ENCODE data around the gene PPFIA4.

Gene PPFIA4

DNA sequence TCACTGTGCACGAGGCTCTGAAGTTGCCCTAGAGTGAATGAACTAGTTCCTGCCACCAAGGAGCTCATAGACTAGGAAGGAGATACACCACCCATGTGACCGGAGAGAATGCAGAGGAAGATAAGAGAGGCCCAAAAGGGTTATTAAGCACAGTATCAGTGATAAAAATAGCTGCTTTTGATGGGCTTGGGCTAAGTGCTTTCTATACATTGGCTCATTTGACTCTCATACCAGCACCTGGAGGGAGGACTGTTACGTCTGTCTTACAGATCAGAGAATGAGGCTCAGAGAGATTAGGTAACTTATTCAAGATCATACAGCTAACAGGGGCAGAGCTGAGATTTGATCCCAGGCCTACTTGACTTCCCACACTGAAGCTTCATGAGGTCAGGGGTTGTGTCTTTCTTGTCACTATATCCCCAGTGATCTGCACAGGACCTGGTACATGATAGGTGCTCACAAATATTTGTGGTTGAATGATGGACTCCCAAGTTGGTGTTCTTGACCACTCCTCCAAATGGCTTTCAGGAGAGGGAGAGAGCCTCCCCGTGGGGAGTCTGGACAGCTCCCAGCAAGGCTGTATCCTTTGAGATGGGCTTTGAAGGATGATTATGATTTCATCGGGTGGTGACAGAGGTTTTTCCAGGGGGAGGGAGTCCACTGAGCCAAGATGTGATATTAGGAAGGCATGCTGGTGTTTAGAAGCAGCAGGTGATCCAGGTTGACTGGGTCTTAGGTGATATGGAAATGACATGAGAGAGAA, 14.4 kb downstream of the PPFIA4 start:
- no peak for DNase-seq (ENCODE audit: low read depth)

DNA sequence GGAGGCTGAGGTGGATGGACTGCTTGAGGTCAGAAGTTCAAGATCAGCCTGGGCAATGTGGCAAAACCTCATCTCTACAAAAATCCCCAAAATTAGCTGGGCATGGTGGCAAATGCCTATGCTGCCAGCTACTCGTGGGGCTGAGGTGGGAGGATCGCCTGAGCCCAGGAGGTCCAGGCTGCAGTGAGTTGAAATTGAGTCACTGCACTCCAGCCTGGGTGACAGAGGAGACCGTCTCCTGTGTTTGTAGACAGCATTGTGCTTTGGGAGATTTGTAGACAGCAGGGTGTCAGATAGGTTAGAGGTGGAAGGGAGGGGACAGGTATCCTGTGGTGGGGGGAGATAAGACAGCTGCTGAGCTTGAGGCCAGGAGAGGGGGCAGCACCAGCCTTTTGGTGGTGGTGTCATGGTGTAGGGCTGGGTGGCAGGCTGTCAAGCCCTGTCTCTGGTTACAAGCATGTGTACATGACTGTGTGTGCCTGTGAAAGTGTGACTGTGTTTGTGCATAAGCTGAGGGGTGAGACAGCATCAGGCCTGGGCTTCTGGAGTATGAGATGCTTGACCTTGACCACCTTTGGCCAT, 15.2 kb downstream of the PPFIA4 start:
- DNase-seq (ENCODE audit: low read depth): no peak

DNA sequence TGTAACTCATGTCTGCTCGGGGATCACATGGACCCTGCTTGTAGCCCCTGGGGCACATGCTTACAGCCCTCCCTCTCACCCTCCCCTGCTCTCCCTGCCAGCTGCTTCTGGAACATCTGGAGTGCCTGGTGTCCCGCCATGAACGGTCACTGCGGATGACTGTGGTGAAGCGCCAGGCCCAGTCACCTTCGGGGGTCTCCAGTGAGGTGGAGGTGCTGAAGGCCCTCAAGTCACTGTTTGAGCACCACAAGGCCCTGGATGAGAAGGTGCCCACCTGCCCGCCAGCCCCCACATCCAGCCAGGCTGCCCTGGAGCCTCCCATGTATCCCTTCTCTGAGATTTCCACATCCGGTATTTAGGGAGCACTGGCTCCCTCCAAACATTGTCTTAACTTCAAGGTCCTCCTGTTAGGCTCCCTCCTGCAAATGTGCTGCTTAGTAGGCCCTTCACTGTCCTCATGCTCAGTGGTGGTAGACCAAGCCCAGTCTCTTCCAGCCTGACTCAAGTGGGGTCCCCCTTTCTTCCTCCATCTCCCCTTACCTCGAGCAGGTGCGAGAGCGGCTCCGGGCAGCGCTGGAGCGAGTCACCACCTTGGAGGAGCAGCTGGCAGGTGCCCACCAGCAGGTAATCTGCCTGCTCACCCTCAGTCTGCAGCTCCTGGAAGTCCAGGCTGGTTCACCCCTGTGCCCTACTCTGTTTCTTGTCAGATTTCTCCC, 17.7 kb downstream of the PPFIA4 start:
- no peak for DNase-seq (ENCODE audit: low read depth)

DNA sequence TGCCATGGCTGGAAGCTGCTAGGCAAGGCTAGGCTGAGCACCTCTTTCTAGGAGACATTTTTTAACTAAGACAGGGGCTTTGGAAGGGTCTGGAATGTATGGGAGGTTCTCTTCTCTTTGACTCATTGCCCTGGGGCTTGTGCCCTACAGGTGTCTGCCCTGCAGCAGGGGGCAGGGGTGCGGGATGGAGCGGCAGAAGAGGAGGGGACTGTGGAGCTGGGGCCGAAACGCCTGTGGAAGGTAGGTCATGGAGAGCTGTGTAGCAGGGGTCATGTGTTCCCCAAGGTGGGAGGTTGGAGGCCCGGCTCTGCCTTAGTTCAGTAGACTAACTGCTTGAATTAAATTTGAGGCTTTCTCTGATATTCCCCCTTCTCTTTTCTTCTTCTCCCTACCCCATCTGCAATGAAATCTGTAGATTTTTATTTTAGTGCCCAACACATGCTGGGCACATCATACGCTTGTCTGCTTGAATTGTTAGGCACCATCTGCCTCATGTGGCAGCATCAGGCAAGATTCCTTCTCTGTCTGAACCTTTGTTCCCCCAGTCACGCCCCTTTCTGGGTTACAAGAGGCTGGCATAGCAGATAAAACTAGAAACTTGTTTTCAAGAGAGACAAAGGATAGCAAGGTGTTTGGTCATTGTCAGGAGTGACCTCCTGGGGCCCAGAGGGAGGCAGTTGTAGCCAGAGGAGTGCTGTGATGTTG, 18.4 kb downstream of the PPFIA4 start:
- DNase-seq (ENCODE audit: low read depth): no peak

DNA sequence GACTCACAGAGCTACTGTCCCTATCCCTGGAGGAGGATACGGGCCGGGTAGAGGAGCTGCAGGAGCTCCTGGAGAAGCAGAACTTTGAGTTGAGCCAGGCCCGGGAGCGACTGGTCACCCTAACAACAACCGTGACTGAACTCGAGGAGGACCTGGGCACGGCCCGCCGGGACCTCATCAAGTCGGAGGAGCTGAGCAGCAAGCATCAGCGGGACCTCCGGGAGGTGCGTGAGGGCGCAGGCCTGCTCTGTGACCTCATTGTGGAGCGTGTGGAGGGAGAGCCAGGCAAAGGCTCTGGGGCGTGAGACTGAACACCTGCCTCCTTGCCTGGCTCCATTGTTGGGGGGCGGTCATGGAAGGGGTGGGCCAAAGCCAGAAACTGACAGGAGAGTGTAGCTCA, 19.0 kb downstream of the PPFIA4 start:
- no peak for DNase-seq (ENCODE audit: low read depth)

DNA sequence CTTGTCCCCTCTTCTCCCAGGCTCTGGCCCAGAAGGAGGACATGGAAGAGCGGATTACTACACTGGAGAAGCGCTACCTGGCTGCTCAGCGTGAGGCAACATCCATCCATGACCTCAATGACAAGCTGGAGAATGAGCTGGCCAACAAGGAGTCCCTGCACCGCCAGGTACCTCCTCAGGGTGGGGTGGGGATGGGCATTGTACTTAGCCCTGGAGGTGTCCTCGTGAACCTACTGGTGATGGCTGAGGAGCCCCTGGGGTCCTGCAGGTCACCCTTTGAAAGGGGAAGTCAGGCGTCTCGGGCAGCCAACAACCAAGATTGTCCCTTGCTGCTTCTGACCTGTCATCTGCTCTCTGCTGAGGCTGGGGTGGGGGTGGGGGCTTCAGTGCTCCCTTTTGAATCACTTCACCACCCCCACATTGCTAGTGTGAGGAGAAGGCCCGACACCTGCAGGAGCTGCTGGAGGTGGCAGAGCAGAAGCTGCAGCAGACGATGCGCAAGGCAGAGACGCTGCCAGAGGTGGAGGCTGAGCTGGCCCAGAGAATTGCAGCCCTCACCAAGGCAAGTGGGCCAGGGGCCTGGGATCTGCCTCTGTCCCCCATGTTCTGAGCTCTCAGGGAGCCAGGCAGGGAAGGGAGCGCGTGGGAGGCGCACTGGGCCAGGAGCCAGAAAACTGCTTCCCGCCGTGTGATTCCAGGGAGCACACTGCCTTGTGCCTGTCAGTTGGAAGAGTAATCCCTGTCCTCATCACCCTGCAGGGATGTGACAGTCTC, 19.7 kb downstream of the PPFIA4 start:
- no peak for DNase-seq (ENCODE audit: low read depth)

DNA sequence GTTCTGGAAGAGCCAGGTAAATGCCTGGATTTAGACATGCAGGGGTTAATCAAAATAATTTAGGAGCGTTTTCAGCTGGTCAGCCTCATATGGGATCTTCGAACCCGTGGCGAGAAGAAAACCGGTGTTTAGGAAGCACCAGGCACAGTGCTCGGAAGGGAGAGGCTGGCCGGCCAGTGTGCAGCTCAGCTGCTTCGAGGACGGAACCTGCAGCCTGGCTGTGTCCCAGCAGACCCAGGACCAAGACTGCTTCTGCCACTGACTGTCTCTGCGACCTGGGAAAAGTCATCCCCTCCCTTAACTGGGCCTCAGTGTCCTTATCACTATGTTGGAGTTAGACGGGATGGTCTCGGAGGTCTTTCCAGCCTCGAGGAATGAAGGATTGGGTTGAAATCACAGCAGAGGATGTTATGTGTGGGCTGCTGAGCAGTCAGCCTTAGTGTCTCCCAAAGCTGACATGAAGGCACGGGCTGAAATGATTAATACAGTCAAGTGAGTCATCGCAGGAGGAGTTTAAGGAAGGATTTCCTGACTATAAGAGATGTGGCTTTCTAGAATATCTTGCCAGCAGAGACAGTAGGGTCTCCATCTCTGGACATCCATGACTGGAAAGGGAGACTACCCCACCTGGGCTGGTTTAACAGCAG, 20.8 kb downstream of the PPFIA4 start:
- peak; percentile 53 for DNase-seq (ENCODE audit: low read depth)

DNA sequence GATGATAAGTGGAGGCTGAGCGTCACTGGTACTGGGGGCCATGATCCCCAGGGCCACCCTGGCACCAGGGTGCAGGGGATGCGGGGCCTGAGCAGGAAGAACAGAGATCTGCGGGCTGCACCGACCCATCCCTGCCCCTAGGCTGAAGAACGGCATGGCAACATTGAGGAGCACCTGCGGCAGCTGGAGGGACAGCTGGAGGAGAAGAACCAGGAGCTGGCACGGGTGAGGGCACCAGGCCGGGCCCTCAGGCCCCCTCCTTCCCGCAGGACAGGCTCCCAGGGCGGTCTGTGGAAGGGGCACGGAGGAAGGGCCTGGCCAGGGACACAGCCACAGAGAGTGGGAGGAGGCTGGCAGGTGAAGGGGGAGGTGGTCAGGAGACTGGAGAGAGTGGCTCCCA, 21.8 kb downstream of the PPFIA4 start:
- no peak for DNase-seq (ENCODE audit: low read depth)

DNA sequence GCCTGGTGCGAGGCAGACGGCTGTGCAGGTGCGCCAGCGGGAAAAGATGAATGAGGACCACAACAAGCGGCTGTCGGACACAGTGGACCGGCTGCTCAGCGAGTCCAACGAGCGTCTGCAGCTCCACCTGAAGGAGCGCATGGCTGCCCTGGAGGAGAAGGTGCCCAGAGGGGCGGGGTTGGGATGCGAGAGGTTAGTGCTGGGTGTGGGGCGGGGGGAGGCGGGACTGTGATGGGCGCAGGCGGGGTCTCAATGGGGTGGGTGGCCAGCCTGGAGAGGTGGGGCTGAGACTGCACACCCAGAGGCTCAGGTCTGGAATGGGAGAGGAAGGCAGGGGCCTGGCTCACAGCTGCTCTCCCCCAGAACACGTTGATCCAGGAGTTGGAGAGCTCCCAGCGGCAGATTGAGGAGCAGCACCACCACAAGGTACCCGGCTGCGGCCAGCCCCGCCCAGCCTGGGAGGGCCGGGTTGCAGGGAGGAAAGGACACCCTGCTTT, 22.3 kb downstream of the PPFIA4 start:
- no peak for DNase-seq (ENCODE audit: low read depth)

DNA sequence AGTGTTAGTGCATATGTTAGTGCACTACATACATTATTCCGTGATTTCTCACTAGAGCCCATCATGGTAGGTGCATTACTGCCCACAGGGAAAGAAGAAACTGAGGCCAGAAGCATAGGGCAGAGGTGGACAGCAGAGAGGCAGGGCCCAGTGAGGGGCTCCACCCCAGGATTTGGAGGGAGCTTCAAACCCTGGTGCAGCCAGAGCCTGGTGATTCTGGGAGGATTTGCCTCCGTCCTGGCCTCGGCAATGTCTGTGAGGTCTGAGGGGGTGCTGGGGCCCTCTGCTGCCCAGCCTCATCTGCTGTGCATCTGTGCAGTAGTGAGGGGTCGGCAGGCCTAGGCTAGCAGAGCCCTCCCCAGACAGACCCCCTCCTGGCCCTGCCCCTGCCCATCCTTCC, 22.8 kb downstream of the PPFIA4 start:
- DNase-seq (ENCODE audit: low read depth): no peak

DNA sequence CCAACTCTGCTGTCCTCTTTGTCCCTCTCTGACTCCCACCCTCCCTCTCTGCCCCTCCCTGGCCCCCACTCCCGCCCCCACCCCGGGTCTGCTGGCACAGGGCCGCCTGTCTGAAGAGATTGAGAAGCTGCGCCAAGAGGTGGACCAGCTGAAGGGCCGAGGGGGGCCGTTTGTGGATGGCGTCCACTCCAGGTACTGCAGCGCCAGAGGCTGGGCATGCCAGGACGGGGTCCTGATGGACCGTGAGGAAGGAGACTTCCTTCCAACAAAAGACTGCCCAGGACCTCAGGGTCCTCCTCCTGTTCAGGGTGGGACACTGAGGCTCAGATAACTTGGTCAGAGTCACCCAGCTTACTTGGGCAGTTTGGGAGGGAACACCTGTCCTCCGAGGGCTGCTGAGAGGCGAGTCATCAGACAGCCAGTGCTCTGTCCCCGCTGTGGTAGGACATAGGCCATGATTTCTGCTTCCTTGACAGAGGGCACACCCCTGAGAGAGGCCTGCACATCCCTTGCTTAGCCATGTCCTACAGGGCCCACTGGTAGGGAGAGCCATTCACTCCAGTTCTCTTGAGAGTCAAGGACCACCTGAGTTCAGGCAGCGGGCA, 23.4 kb downstream of the PPFIA4 start:
- DNase-seq (ENCODE audit: low read depth): no peak

DNA sequence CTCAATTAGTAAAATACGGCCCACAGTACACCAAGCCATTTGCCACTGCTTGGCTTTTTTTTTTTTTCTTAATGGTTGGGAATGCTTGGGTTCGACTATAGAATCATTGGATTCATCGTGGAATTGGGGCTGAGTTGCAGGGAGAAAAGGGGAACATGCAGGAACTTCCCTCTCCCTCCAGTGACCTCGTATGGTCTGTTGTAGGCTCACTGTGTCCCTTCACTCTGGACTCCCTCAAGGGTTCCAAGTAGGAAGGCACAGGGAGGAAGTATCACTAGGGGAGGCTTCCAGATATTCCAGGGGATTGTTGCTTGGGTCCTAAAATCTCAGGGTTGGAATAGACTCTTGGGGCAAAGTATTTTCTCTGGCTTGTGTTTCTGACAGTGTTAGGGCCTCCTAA, 24.5 kb downstream of the PPFIA4 start:
- no peak for DNase-seq (ENCODE audit: low read depth)

DNA sequence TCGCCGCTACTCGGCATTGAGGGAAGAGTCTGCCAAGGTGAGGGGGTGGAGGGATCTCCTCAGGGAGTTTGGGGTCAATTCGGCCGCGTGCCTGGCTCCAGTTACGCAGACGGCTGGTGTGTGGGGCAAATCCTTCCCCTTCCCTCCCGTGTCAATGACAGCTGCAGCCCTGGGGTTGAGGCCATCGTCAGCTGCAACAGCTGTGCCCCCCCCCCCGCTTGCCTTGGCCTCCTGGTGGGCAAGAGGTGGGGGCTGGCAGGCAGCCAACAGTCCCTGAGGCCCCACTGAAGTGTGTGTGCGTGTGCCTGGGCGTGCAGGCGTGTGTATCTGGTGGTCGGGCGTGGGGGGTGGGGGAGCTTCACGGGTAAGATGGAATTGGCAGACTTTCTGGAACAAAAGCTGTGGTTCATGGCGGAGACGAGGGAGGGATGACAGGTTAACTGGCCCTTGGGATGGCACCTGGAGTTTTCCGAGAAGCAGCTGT, 25.6 kb downstream of the PPFIA4 start:
- no peak for DNase-seq (ENCODE audit: low read depth)

DNA sequence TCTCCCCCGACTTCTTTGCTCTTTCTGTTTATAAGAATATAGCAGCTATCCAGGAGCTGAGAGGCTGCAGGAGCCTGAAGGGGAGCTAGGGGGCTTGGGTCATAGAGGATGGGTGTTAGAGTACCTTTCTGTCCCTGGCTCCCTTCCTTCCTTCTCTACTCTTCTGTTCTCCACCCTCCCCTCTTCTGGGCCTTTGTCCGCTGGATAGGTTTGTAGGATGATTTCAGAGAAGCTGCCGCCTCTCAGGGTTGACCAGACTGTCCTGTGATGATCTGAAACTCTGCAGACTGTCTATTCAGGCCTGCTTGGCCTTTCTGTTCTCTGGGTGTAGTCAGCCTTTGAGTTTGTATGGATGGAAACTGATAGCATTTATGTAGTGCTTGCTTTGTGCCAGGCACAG, 26.3 kb downstream of the PPFIA4 start:
- DNase-seq (ENCODE audit: low read depth): no peak

DNA sequence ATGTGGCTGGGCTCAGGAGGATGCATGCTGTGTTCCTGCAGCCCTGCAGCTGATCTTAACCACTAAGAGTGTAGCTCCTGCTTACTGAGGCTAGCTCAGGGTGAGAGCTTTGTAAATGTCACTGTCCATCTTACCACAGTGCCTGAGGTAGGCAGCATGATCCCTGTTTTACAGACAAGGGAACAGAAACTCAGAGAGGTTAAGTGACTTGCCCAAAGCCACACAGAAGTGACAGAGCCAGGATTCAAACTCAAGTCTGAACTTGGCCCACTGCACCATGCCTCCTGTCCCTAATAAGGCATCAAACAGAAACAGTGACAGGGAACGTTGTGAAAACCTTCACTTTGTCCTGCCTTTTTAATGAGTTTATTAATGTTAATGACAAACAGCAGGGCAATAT, 27.9 kb downstream of the PPFIA4 start:
- no peak for DNase-seq (ENCODE audit: low read depth)

DNA sequence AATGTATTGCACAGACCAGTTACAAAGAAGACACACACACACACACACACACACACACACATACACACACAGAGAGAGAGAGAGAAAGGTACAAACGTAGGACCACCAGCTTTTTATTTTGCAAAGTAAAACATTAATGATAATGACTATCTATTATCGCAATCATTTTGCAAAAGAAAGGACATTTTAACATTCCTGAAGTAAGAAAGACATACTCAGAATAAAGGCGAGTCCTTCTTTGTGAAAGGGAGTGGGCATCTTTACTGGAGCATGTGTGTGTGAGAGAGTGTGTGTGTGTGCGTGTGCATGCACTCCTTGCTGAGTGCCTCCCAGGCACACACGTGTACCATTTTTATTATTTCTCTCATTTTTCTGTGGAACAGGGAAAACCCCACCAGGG, 28.4 kb downstream of the PPFIA4 start:
- no peak for DNase-seq (ENCODE audit: low read depth)

DNA sequence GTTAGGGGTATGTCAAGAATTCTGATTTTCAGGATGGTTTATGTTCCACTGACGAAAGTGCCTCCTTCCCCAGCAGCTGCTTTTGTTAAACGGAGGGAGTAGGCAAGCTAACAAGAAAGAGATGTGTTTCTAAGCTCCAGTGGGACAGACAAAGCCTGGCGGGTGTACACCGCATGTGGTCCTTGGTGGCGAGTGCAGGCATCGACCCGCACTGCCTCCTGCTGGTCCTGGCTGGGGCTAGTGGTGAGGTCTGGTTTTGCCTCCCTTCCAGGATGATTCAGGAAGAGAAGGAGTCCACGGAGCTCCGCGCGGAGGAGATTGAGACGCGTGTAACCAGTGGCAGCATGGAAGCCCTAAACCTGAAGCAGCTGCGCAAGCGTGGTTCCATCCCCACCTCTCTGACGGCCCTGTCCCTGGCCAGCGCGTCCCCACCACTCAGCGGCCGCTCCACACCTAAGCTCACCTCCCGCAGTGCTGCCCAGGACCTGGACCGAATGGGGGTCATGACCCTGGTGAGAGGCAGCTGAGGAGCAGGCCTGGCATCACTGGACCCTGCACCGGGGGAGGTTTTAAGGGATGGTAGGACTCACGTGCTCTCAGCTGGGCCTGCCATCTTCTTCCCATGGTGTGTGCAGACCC, 29.0 kb downstream of the PPFIA4 start:
- DNase-seq (ENCODE audit: low read depth): no peak

DNA sequence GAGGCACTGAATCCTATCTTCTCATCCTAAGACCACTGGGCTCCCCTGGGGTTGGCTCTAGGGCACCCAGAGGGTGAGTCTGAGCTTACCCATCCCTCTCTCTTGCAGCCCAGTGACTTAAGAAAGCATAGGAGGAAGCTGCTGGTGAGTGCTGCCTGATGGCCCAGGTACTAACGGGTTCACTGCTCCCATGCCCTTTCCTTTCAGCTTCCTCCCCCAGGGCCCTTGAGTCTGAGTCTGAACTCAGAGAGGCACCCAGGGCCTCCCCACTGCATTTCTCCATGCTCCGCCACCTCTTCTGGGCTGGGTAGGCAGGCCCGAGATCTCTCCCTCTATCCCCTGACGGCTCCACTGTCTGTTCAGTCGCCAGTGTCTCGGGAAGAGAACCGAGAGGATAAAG, 29.7 kb downstream of the PPFIA4 start:
- DNase-seq (ENCODE audit: low read depth): no peak

DNA sequence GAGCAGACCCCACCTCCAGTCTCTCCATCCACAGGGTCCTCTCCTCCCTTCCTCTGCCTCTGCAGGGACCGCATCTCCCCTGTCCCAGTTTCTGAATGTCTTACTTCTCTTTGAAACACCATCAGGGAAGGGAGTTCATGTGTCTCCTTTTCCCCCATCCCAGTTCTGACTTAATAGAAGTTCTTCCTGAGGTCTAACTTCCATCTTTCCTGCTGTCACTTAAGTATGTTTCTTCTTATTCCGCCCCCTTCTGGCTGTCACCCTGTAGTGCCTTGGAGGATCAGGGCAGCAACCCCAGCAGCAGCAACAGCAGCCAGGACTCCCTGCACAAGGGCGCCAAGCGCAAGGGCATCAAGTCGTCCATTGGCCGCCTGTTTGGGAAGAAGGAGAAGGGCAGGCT, 30.2 kb downstream of the PPFIA4 start:
- no peak for DNase-seq (ENCODE audit: low read depth)
